HepG2 (cell line): Measurements from ENCODE around the gene CHD9. TPM values are rescaled to one million over a fixed set of nuclear protein-coding genes. Genes with fewer than 3 reads are reported as not detected.

Experiments
- ATAC-seq: fragments of 200-7000 bp; cut with Tn5 transposase; 3 replicates; pipeline ENCODE4 v1.9.1; 2020; ENCODE audit warnings: mild to moderate bottlenecking, moderate library complexity
- BruUV-seq: library from RNA; stranded (reverse); fragments of 400-500 nt; replicated peaks from 2 replicates; lab custom pipeline; 2021; lab: Mats Ljungman, UMichigan
- CTCF ChIA-PET: fragments of 300-600 bp; formaldehyde crosslinking; extraction: SDS; loops from one replicate; lab custom pipeline; 2021; ENCODE audit warnings: low total read pairs, inconsistent platforms, low intra/inter-chr PET ratio; lab: Yijun Ruan, JAX
- POLR2A ChIA-PET: fragments of 350-600 bp; sonication (Branson Sonifier 250); formaldehyde crosslinking; loops from one replicate; lab custom pipeline; 2020; ENCODE audit warnings: antibody characterized with exemption, inconsistent platforms; lab: Yijun Ruan, JAX
- DNase-seq: peaks from one replicate; pipeline ENCODE4 v3.0.0-alpha.2; 2015; ENCODE audit warnings: low spot score
- FAIRE-seq: peaks from 3 replicates; lab custom pipeline; 2011; peaks lifted over from hg19 to GRCh38; lab: Jason Lieb, UNC
- H2AFZ ChIP-seq: one replicate; pipeline ENCODE4 v1.6.1; 2011; ENCODE audit warnings: low read length, inconsistent platforms
- H3K27ac ChIP-seq: fragments of 300-600 bp; 3 replicates; pipeline ENCODE4 v1.8.0; 2011; ENCODE audit warnings: mixed run types, mild to moderate bottlenecking, mixed read lengths, low read length, inconsistent platforms; ENCODE audit not compliant: insufficient read depth; ENCODE audit errors: extremely low read length
- H3K27me3 ChIP-seq, 2 experiments: fragments of 200-600 bp in 1 of 2; 2 replicates in 1 of 2; 3 replicates in 1 of 2; pipeline versions ENCODE4 v1.6.0 to v1.8.0; 2011; ENCODE audit warnings: low read length in 2 of 2, mild to moderate bottlenecking in 2 of 2, moderate library complexity in 2 of 2, inconsistent platforms in 1 of 2; ENCODE audit not compliant: insufficient read depth in 2 of 2, control insufficient read depth in 1 of 2
- H3K36me3 ChIP-seq, 2 experiments: fragments of 200-600 bp in 1 of 2; replicated peaks in 1 of 2; 2 replicates in 1 of 2; 3 replicates in 1 of 2; pipeline versions ENCODE4 v1.5.1 to v1.8.0; 2011; ENCODE audit warnings: low read length in 2 of 2, inconsistent platforms in 1 of 2; ENCODE audit not compliant: insufficient read depth in 2 of 2, control insufficient read depth in 1 of 2
- H3K4me1 ChIP-seq: 2 replicates; pipeline ENCODE4 v1.5.1; 2012; ENCODE audit warnings: low read length, inconsistent platforms; ENCODE audit not compliant: insufficient read depth
- H3K4me2 ChIP-seq: 2 replicates; pipeline ENCODE4 v1.6.0; 2011; ENCODE audit warnings: low read depth, low read length, inconsistent platforms
- H3K4me3 ChIP-seq, 3 experiments: fragments of 200-600 bp in 1 of 3; sonication (generic), shearing (Covaris generic) in 1 of 3; replicated peaks in 1 of 3; 2 replicates each; pipeline ENCODE4 v1.5.1; 2011 to 2016; ENCODE audit warnings: low read length in 3 of 3, inconsistent platforms in 2 of 3, low read depth in 2 of 3, mild to moderate bottlenecking in 2 of 3, control low read depth in 1 of 3, mixed read lengths in 1 of 3; ENCODE audit not compliant: insufficient read depth in 1 of 3
- H3K79me2 ChIP-seq: one replicate; pipeline ENCODE4 v1.6.1; 2011; ENCODE audit warnings: low read length, inconsistent platforms; ENCODE audit not compliant: insufficient read depth
- H3K9ac ChIP-seq: 2 replicates; pipeline ENCODE4 v1.6.0; 2011; ENCODE audit warnings: mild to moderate bottlenecking, low read depth, low read length, inconsistent platforms; ENCODE audit not compliant: insufficient read depth
- H3K9me3 ChIP-seq: 2 replicates; pipeline ENCODE4 v1.5.1; 2012; ENCODE audit warnings: mild to moderate bottlenecking, low read length
- H4K20me1 ChIP-seq: 2 replicates; pipeline ENCODE4 v1.6.0; 2011; ENCODE audit warnings: inconsistent platforms, mild to moderate bottlenecking, low read length, moderate library complexity; ENCODE audit not compliant: insufficient read depth
- AHR ChIP-seq: IDR thresholded peaks from 2 replicates; pipeline ENCODE4 v1.6.1; 2018; ENCODE audit warnings: missing genetic modification reagents, missing compliant biosample characterization
- CBX2 ChIP-seq, 2 experiments: fragments of 200-600 bp in 1 of 2; sonication (generic); formaldehyde crosslinking in 1 of 2; IDR thresholded peaks; 2 replicates each; pipeline versions ENCODE4 v1.7.0 to v1.8.1; 2018 to 2022; ENCODE audit warnings: low read depth in 2 of 2, low read length in 1 of 2, mild to moderate bottlenecking in 1 of 2, missing genetic modification reagents in 1 of 2
- ISX ChIP-seq: sonication (generic); formaldehyde crosslinking; conservative IDR thresholded peaks from 2 replicates; pipeline ENCODE4 v1.5.0; 2020; ENCODE audit warnings: missing genetic modification reagents
- KMT2A ChIP-seq: sonication (generic); formaldehyde crosslinking; IDR thresholded peaks from 2 replicates; pipeline ENCODE4 v1.4.0; 2020; ENCODE audit warnings: missing genetic modification reagents
- MAX ChIP-seq: IDR thresholded peaks from 2 replicates; pipeline ENCODE4 v1.6.1; 2012; ENCODE audit warnings: inconsistent platforms
- NR1H2 ChIP-seq: sonication (generic); formaldehyde crosslinking; IDR thresholded peaks from 2 replicates; pipeline ENCODE4 v1.8.1; 2022; ENCODE audit warnings: low read depth, missing genetic modification reagents, borderline replicate concordance
- NR2F6 ChIP-seq, 2 experiments: IDR thresholded peaks; 2 replicates each; pipeline ENCODE4 v1.6.1; 2016; ENCODE audit warnings: antibody characterized with exemption in 1 of 2, mild to moderate bottlenecking in 1 of 2
- SALL2 ChIP-seq: sonication (generic); formaldehyde crosslinking; IDR thresholded peaks from 2 replicates; pipeline ENCODE4 v1.8.1; 2023; ENCODE audit warnings: mild to moderate bottlenecking, missing genetic modification reagents, inconsistent platforms
- SMAD1 ChIP-seq: sonication (generic); formaldehyde crosslinking; IDR thresholded peaks from 2 replicates; pipeline ENCODE4 v1.4.0; 2020; ENCODE audit warnings: missing genetic modification reagents, low read depth, mild to moderate bottlenecking, borderline replicate concordance
- TP53 ChIP-seq: sonication (generic); formaldehyde crosslinking; conservative IDR thresholded peaks from 2 replicates; pipeline ENCODE4 v1.4.0; 2020; ENCODE audit warnings: missing genetic modification reagents
- TRIM24 ChIP-seq: sonication (generic); formaldehyde crosslinking; IDR thresholded peaks from 2 replicates; pipeline ENCODE4 v1.8.0; 2022; ENCODE audit warnings: mild to moderate bottlenecking, missing genetic modification reagents
- YEATS2 ChIP-seq: sonication (generic); formaldehyde crosslinking; IDR thresholded peaks from 2 replicates; pipeline ENCODE4 v1.4.0; 2020; ENCODE audit warnings: missing genetic modification reagents, borderline replicate concordance
- ZFP90 ChIP-seq: sonication (generic); formaldehyde crosslinking; IDR thresholded peaks from 2 replicates; pipeline ENCODE4 v1.8.0; 2022; ENCODE audit warnings: missing genetic modification reagents, mild to moderate bottlenecking, inconsistent platforms, borderline replicate concordance
- ZNF432 ChIP-seq: sonication (generic); formaldehyde crosslinking; IDR thresholded peaks from 2 replicates; pipeline ENCODE4 v1.5.0; 2020; ENCODE audit warnings: missing genetic modification reagents, mild to moderate bottlenecking, borderline replicate concordance
- ZNF746 ChIP-seq: sonication (generic); formaldehyde crosslinking; IDR thresholded peaks from 2 replicates; pipeline ENCODE4 v1.8.0; 2022; ENCODE audit warnings: mild to moderate bottlenecking, missing genetic modification reagents
- ZNF761 ChIP-seq: sonication (generic); formaldehyde crosslinking; conservative IDR thresholded peaks from 2 replicates; pipeline ENCODE4 v1.4.0; 2020; ENCODE audit warnings: mild to moderate bottlenecking, missing genetic modification reagents
- ZNF772 ChIP-seq: sonication (generic); formaldehyde crosslinking; IDR thresholded peaks from 2 replicates; pipeline ENCODE4 v1.5.0; 2020; ENCODE audit warnings: mild to moderate bottlenecking, missing genetic modification reagents
- ZSCAN12 ChIP-seq: sonication (generic); formaldehyde crosslinking; IDR thresholded peaks from 2 replicates; pipeline ENCODE4 v1.9.0; 2021; ENCODE audit warnings: mild to moderate bottlenecking, missing genetic modification reagents
- WGBS: methylation state at CpG from one replicate; pipeline ENCODE4 v1.1.6; 2017; ENCODE audit warnings: low lambda C conversion rate; 5-methylcytosine and 5-hydroxymethylcytosine counted together
- in situ Hi-C: cut with HindIII; loops from 2 replicates; pipeline ENCODE4 v1.10.0; 2017; ENCODE audit warnings: low pct_unique_long_range_greater_than_20kb; ENCODE audit not compliant: extremely low pct_ligation_motif_present
- intact Hi-C: fragments of 100-400 bp; cut with micrococcal nuclease; formaldehyde crosslinking; loops from one replicate; pipeline ENCODE4 v1.10.0; 2022; ENCODE audit not compliant: unreplicated experiment
- polyA plus RNA-seq, 8 experiments: library from polyadenylated mRNA; depleted of rRNA in 3 of 8; stranded (reverse) in 7 of 8; unstranded in 1 of 8; fragments of >200 nt; fragmentation: Illumina TruSeq in 4 of 8; extraction: Trizol in 4 of 8; gene quantifications; 2 replicates each; pipeline versions ENCODE4 v1.2.1 to v1.2.3, GENCODE V29; 2011 to 2016; ENCODE audit warnings: low read depth in 4 of 8, missing spikeins in 1 of 8, mixed read lengths in 1 of 8; ENCODE audit not compliant: insufficient read depth in 1 of 8
- total RNA-seq, 5 experiments: library from RNA; depleted of rRNA; stranded (reverse); fragments of >200 nt; fragmentation: Illumina TruSeq; extraction: Trizol; gene quantifications; 2 replicates each; pipeline ENCODE4 v1.2.3, GENCODE V29; 2016; ENCODE audit warnings: low read depth in 1 of 5
- TF ChIP-seq, protein P1 (sequence below): IDR thresholded peaks from 2 replicates; pipeline ENCODE4 v1.6.1; 2018; ENCODE audit warnings: missing genetic modification reagents, mild to moderate bottlenecking, missing compliant biosample characterization

CHD9 gene
- total and polyA plus RNA-seq, 2 of the 13 experiments (the other 11 are each of a cell fraction or from before 2014, with no cell fraction given) = 23.4 to 27.7 TPM

DNA sequence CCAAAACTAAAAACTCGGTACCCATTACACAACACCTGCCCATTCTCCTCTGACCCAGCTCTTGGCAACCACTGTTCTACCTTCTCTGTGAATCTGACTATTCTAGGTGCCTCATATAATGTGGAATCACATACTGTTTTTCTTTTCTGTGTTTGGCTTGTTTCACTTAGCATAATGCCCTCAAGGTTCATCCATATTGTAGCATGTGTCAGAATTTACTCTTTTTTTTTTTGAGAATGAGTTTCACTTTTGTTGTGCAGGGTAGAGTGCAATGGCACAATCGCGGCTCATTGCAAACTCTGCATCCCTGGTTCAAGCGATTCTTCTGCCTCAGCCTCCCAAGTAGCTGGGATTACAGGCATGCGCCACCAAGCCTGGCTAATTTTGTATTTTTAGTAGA lies 320.0 kb downstream of the CHD9 start:
- no peaks in the 10 kb centered on the region for H3K9me3 ChIP-seq
- peaks cover 2 to 7% of the 10 kb centered on the region in 2 experiments; a peak in 2 of 5 replicates for H3K27me3 ChIP-seq
- no peaks in the 10 kb centered on the region for H3K4me1 ChIP-seq
- no peak overlapping the region for H3K4me2 ChIP-seq
- H4K20me1 ChIP-seq = no peaks in the 10 kb centered on the region
- DNase-seq = no peak
- no peak overlapping the region for H2AFZ ChIP-seq
- ATAC-seq = no peak
- WGBS = 77% methylated on average over 5 of the region's 5 CpGs
- TF ChIP-seq TP53 = no peak
- TF ChIP-seq ZNF746 = no peak
- no peak for TF ChIP-seq SALL2 (CRISPR knock-in tag)
- TF ChIP-seq KMT2A (CRISPR knock-in tag) = no peak
- no peak for TF ChIP-seq ZNF772 (CRISPR knock-in tag)
- no peak for TF ChIP-seq SMAD1 (CRISPR knock-in tag)
- TF ChIP-seq ZNF432 (CRISPR knock-in tag) = no peak
- no peak for TF ChIP-seq ZNF761
- TF ChIP-seq MAX = no peak
- no peak for TF ChIP-seq TRIM24 (CRISPR knock-in tag)
- TF ChIP-seq YEATS2 (CRISPR knock-in tag) = no peak
- TF ChIP-seq ZFP90 (CRISPR knock-in tag) = no peak
- no peak for TF ChIP-seq AHR
- TF ChIP-seq NR1H2 = no peak
- TF ChIP-seq ZSCAN12 = no peak
- TF ChIP-seq NR2F6 (IDR thresholded peaks at IDR 0.05) = no peak
- TF ChIP-seq NR2F6 (CRISPR knock-in tag; IDR thresholded peaks at IDR 0.05) = no peak
- TF ChIP-seq, protein P1, sequence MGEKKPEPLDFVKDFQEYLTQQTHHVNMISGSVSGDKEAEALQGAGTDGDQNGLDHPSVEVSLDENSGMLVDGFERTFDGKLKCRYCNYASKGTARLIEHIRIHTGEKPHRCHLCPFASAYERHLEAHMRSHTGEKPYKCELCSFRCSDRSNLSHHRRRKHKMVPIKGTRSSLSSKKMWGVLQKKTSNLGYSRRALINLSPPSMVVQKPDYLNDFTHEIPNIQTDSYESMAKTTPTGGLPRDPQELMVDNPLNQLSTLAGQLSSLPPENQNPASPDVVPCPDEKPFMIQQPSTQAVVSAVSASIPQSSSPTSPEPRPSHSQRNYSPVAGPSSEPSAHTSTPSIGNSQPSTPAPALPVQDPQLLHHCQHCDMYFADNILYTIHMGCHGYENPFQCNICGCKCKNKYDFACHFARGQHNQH (CRISPR knock-in tag) = no peak
- TF ChIP-seq CBX2 (IDR thresholded peaks at IDR 0.05; ENCODE audit: low read depth, low read length) = no peak
- no peak for TF ChIP-seq CBX2 (CRISPR knock-in tag; IDR thresholded peaks at IDR 0.05; ENCODE audit: low read depth)
- no peak for TF ChIP-seq ISX (CRISPR knock-in tag)
- H3K79me2 ChIP-seq = no peaks in the 10 kb centered on the region
- intact Hi-C loops (no loop called here), in situ Hi-C loops (no loop called here)
- no peak for FAIRE-seq
- POLR2A ChIA-PET = no interaction called here
- BruUV-seq = no TSS peak
- H3K27ac ChIP-seq = no peak overlapping the region
- CTCF ChIA-PET = no interaction called here
- H3K36me3 ChIP-seq = no peaks in the 10 kb centered on the region
- H3K9ac ChIP-seq = no peak overlapping the region
- H3K4me3 ChIP-seq = no peak overlapping the region
